Stimulated activated naive CD8-positive, alpha-beta T cell treated with anti-CD3 and anti-CD28 coated beads, Interleukin-15, Interleukin-2, amounts not matched to agents 100 ng/mL and 50 ng/mL, for 24 hours (primary cell): ENCODE results near the gene S100Z.
"Not testable (repeated sequence)": the region's sequence is repeated elsewhere in the genome, so short reads cannot be mapped to it uniquely, and the experiment has no call there.

Experiments
- H3K27ac Mint-ChIP-seq: one replicate; pipeline ENCODE4 v1.8.0; 2021; ENCODE audit warnings: mild to moderate bottlenecking, mixed read lengths
- H3K27me3 Mint-ChIP-seq: one replicate; pipeline ENCODE4 v1.8.0; 2021; ENCODE audit warnings: mixed read lengths
- H3K36me3 Mint-ChIP-seq: one replicate; pipeline ENCODE4 v1.8.0; 2021; ENCODE audit warnings: low read depth, mixed read lengths
- H3K4me1 Mint-ChIP-seq: one replicate; pipeline ENCODE4 v1.8.0; 2021; ENCODE audit warnings: low read depth, mixed read lengths
- H3K4me3 Mint-ChIP-seq: one replicate; pipeline ENCODE4 v1.8.0; 2021; ENCODE audit warnings: mild to moderate bottlenecking, mixed read lengths
- H3K9me3 Mint-ChIP-seq: one replicate; pipeline ENCODE4 v1.8.0; 2021; ENCODE audit warnings: mixed read lengths

The S100Z gene

DNA sequence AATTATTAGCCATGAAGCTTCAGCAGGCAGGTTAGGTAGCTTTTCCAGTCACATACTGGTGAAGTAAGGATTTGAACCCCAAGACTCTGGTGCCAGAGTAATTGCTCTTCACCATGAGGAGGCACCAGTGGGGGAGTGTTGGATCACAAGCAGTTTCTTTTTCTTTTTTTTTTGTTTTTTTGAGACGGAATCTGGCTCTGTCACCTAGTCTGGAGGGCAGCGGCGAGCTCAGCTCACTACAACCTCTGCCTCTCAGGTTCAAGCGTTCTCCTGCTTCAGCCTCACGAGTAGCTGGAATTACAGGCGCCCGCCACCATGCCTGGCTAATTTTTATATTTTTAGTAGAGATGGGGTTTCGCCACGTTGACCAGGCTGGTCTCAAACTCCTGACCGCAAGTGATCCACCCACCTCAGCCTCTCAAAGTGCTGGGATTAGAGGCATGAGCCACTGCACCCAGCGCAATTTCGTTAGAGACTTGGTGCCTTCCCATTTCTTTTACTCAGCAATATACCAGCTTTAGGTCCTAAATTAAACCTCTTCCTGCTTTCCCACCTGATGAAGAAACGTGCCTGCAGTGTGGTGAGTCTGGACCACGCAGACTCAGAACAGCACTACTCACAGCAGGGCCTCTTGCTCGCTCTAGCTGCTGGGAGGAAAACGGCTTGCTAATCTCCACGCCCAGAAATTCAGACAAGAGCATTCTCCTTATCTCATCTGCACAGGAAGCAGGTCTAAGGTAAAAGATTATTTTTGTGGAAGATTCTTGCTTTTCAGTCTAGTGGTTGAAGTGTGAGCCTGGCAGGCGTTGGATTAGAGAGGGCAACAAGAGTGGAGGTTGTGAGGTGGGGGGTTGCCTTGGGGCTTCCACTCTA is at the start of gene S100Z:
TSS of gene S100Z (plus strand) at position 596 of the 873 bp plus-strand sequence. CDS start 25,346 bp downstream, outside the sequence.
- Mint-ChIP-seq H3K36me3 (no peaks in the 10 kb centered on the region), H3K27ac (peak within 1 kb of the TSS; percentile 64), H3K27me3 (peaks cover 4% of the 10 kb centered on the region), H3K9me3 (no peaks in the 10 kb centered on the region), H3K4me1 (peaks cover 19% of the 10 kb centered on the region), H3K4me3 (peak within 1 kb of the TSS; percentile 6)

DNA sequence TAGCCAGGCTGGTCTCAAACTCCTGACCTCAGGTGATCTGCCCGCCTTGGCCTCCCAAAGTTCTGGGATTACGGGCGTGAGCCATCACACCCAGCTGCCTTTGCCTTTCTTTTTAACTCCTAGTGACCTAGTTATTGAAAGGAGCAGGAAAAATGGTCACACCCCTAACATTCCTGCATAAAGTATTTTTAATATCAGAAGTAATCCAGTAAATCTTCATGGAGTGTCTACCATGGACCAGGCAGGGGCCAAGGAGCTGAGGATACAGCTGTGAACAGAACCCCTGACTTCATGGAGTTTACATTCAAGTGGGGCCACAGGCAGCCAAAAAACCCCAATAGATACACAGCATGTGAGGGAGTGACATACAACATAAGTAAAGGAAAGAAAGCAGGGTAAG is 49.2 kb upstream of the S100Z start:
- Mint-ChIP-seq H3K9me3 (no peaks in the 10 kb centered on the region), H3K27me3 (peaks cover 6% of the 10 kb centered on the region), H3K4me3 (no peak overlapping the region), H3K27ac (no peak overlapping the region), H3K4me1 (no peaks in the 10 kb centered on the region), H3K36me3 (no peaks in the 10 kb centered on the region)

GRCh38 chr5:76801159-76801802 is 48.5 kb upstream of the S100Z start:
- peak overlapping the region; percentile 18 for H3K27ac Mint-ChIP-seq
- H3K36me3 Mint-ChIP-seq: no peaks in the 10 kb centered on the region
- H3K9me3 Mint-ChIP-seq: no peaks in the 10 kb centered on the region
- H3K27me3 Mint-ChIP-seq: peaks cover 6% of the 10 kb centered on the region
- H3K4me1 Mint-ChIP-seq: no peaks in the 10 kb centered on the region
- no peak overlapping the region for H3K4me3 Mint-ChIP-seq

GRCh38 chr5:76801803-76802195 is 48.0 kb upstream of the S100Z start:
- H3K27me3 Mint-ChIP-seq: peaks cover 6% of the 10 kb centered on the region
- H3K36me3 Mint-ChIP-seq: no peaks in the 10 kb centered on the region
- no peak overlapping the region for H3K4me3 Mint-ChIP-seq
- no peak overlapping the region for H3K27ac Mint-ChIP-seq
- no peaks in the 10 kb centered on the region for H3K9me3 Mint-ChIP-seq
- no peaks in the 10 kb centered on the region for H3K4me1 Mint-ChIP-seq

DNA sequence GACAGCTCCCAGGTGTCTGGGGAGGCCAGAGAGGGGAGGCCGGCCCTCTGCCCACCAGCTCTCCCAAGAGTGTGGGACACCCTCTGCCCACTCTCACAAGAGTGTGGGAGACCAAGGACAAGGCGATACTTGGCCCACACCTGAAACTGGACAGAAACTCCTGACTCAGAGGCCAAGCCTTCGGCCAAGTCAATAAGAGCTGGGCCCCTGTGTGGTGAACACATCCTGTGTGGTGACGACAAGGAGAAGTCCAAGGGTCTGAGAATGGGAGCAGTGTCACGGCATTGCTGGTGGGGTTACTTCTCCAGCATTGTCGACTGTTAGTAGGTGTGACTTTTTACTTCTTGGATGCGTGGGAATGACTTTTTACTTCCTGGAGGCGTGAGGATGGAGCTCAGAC is 45.5 kb upstream of the S100Z start:
- no peak overlapping the region for H3K4me3 Mint-ChIP-seq
- no peak overlapping the region for H3K27ac Mint-ChIP-seq
- no peaks in the 10 kb centered on the region for H3K4me1 Mint-ChIP-seq
- peaks cover 6% of the 10 kb centered on the region for H3K27me3 Mint-ChIP-seq
- no peaks in the 10 kb centered on the region for H3K36me3 Mint-ChIP-seq
- no peaks in the 10 kb centered on the region for H3K9me3 Mint-ChIP-seq

- Mint-ChIP-seq H3K4me3 (no peak overlapping the region), H3K36me3 (no peaks in the 10 kb centered on the region), H3K27ac (no peak overlapping the region), H3K4me1 (no peaks in the 10 kb centered on the region), H3K9me3 (no peaks in the 10 kb centered on the region), H3K27me3 (peaks cover 6% of the 10 kb centered on the region)
Measured at GRCh38 chr5:76805821-76806505, 43.9 kb upstream of the S100Z start.

GRCh38 chr5:76807296-76807695 is 42.5 kb upstream of the S100Z start:
- H3K27me3 Mint-ChIP-seq: peaks cover under 1% of the 10 kb centered on the region
- H3K9me3 Mint-ChIP-seq: no peaks in the 10 kb centered on the region
- no peak overlapping the region for H3K4me3 Mint-ChIP-seq
- H3K4me1 Mint-ChIP-seq: no peaks in the 10 kb centered on the region
- H3K27ac Mint-ChIP-seq: no peak overlapping the region
- H3K36me3 Mint-ChIP-seq: no peaks in the 10 kb centered on the region

DNA sequence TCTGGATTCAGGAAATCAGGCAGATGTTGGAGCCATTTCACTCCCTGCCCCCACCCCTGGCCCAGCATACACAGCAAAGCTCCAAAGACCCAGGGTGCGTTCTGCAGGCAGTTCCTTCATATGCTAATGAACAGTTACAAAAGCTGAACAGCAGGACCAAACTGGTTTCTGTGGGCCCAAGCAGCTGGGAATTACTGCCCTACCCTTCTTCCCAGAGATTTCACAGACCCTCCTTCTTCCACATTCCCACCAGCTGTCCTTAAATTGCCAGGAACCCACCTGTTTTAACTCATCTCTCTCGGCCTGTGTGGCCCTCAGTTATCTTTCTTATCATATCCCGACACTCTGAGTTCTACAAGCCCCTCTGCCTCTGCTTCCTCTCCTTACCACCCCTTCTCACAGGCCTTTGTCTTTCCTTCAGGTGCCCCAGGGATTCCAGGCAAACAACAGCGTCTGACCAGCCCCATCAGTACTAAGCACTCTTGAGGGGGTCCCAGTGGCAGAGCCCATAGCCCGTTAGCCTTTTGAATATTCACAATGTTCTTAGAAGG is 41.6 kb upstream of the S100Z start:
- Mint-ChIP-seq H3K9me3 (no peaks in the 10 kb centered on the region), H3K36me3 (no peaks in the 10 kb centered on the region), H3K27me3 (no peaks in the 10 kb centered on the region), H3K27ac (no peak overlapping the region), H3K4me1 (no peaks in the 10 kb centered on the region), H3K4me3 (no peak overlapping the region)

DNA sequence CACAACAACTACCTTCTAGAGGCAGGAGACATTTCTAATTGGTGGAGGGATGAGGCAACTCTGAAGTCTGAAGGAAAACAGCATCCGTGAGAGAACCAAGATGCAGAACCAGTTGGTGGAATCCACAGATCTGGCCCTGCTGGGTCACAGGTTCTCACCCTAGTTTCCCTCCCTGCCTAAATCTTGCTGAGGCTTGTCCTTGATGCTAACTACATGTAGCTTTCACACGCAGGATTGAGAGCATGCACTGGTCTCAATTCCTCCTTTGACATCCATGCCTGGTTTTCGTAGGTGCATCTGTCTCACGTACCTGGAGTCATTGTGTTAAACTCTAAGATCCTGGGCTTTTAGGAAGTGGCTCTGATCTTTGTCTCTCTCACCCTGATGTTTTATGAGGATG is 40.7 kb upstream of the S100Z start:
- H3K4me1 Mint-ChIP-seq: no peaks in the 10 kb centered on the region
- no peaks in the 10 kb centered on the region for H3K27me3 Mint-ChIP-seq
- H3K4me3 Mint-ChIP-seq: no peak overlapping the region
- no peak overlapping the region for H3K27ac Mint-ChIP-seq
- no peaks in the 10 kb centered on the region for H3K36me3 Mint-ChIP-seq
- H3K9me3 Mint-ChIP-seq: no peaks in the 10 kb centered on the region

DNA sequence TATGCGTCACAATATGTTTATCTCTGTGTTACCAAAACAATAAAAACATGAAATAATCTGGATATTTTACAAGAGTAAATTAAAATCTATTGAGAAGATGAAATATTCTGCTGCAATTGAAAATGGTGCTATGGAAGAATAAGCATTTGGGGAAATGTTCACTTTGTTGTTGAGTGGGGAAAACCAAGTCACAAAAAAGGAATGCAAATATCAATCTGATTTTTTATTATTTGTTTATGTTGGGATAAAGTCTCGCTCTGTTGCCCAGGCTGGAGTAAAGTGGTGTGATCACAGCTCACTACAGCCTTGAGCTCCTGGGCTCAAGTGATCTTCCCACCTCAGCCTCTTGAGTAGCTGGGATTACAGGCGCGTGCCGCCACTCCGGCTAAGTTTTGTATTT is 39.6 kb upstream of the S100Z start:
- H3K4me3 Mint-ChIP-seq: no peak overlapping the region
- H3K27me3 Mint-ChIP-seq: no peaks in the 10 kb centered on the region
- H3K9me3 Mint-ChIP-seq: no peaks in the 10 kb centered on the region
- no peaks in the 10 kb centered on the region for H3K4me1 Mint-ChIP-seq
- H3K27ac Mint-ChIP-seq: no peak overlapping the region
- no peaks in the 10 kb centered on the region for H3K36me3 Mint-ChIP-seq

DNA sequence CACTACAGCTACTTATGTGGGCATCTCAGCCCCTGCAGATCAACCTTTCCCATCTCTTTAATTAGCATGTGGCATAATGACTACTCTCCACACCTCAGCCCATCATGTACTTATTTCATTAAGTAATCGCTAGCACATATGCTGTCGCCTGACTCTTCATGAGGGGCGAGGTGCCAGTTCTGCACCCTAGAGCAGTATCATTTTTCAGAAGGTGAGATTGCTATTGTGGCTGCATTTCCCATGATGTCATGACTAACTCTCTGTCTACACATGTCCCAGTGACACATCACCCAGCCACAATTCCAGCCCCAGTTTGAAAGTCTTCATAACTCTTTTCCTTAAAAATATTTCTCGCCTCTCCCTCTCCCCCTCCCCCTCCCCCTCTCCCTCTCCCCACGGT is 38.6 kb upstream of the S100Z start:
- no peak overlapping the region for H3K27ac Mint-ChIP-seq
- H3K9me3 Mint-ChIP-seq: no peaks in the 10 kb centered on the region
- H3K27me3 Mint-ChIP-seq: peaks cover 4% of the 10 kb centered on the region
- H3K4me1 Mint-ChIP-seq: no peaks in the 10 kb centered on the region
- no peak overlapping the region for H3K4me3 Mint-ChIP-seq
- no peaks in the 10 kb centered on the region for H3K36me3 Mint-ChIP-seq

GRCh38 chr5:76812209-76812608 is 37.6 kb upstream of the S100Z start:
- H3K27ac Mint-ChIP-seq, H3K4me3 Mint-ChIP-seq, H3K4me1 Mint-ChIP-seq, H3K36me3 Mint-ChIP-seq, H3K9me3 Mint-ChIP-seq: not testable (repeated sequence)
- peaks cover 12% of the 10 kb centered on the region for H3K27me3 Mint-ChIP-seq

DNA sequence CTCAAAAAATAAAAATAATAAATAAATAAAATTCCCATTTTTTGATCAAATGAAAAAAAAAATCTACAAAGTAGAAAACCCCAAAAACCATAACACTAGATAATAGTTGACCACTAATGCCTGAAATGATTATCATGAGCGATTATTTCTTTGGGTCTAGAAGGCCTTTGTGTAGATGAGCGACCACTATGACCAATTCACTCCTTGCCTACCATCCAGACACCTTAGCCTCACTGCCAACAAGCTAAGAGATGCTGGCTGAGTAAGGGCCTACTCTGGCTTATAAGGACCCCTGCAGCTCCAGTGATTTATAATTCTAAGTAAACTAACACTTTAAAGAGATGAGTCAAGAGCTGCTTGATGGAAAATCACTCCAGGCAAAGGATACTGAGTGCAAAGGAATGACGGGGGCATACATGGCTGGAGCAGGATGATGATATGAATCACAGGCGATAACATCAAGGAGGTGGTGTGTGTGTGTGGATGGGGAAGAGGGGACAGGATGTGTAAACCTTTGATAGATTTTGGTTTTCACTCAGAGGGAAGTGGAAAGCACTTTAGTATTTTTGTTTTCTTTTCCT is 35.7 kb upstream of the S100Z start:
- Mint-ChIP-seq H3K27ac (no peak overlapping the region), H3K9me3 (no peaks in the 10 kb centered on the region), H3K4me3 (no peak overlapping the region), H3K4me1 (peaks cover 6% of the 10 kb centered on the region), H3K36me3 (no peaks in the 10 kb centered on the region), H3K27me3 (peaks cover 26% of the 10 kb centered on the region)

GRCh38 chr5:76816110-76816831 is 33.5 kb upstream of the S100Z start:
- Mint-ChIP-seq H3K4me1 (peaks cover 10% of the 10 kb centered on the region), H3K36me3 (no peaks in the 10 kb centered on the region), H3K9me3 (no peaks in the 10 kb centered on the region), H3K27me3 (peaks cover 41% of the 10 kb centered on the region), H3K27ac (no peak overlapping the region), H3K4me3 (no peak overlapping the region)
